NOMO-1 (cell line): Measurements from ENCODE around the gene MEAK7.
A peak's percentile ranks its signal among the peaks of the same experiment; 100 is the strongest.

Experiments used
- DNase-seq, 2 experiments: peaks; one replicate each; lab custom pipeline; 2025; ENCODE audit not compliant: unreplicated experiment in 2 of 2; lab: John Stamatoyannopoulos, UW

The MEAK7 gene, protein sequence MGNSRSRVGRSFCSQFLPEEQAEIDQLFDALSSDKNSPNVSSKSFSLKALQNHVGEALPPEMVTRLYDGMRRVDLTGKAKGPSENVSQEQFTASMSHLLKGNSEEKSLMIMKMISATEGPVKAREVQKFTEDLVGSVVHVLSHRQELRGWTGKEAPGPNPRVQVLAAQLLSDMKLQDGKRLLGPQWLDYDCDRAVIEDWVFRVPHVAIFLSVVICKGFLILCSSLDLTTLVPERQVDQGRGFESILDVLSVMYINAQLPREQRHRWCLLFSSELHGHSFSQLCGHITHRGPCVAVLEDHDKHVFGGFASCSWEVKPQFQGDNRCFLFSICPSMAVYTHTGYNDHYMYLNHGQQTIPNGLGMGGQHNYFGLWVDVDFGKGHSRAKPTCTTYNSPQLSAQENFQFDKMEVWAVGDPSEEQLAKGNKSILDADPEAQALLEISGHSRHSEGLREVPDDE

DNA sequence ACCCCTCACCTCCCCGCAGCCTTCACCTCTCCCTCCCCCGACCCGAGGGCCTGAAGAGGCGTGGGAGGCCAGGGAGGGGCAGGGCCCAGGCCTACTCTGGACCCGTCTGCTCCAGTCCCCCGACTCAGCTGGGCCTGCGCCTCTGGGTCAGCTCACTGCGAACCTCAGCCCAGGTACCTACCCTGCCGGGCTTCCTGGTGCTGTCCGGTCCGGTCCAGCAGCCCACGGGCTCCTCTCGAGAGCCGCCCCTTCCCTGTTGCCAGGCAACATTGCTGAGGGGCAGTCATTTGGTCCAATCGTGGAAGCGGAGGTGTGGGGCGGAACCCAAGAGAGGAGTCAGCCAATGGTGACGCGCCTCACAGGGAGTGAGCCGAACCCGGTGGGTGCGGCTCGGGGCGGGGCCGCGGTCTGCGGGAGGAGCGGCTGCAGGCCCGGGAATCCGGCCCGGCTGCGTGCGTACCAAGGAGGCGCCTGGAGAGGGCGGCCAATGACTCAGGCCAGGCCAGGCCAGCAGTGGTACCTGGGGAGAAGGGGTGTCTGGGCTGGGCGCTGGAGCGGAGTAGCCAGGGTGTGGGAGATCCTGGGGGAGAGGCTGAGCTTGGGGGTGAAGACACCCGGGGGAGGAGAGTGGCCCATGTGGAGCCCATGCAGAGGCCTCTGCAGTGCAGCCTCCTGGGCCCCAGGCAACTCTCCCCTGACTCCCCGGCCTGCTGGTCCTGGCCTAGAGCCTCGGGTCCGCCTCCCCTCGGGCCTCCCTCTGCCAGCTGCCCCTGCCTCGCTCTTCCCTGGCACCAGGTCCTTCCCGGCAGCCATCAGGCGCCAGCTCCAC lies at the start of gene MEAK7:
MEAK7 (minus strand) TSS at position 240 of the 829 bp plus-strand sequence. CDS start 6,573 bp downstream, outside the sequence.
- peak; percentile 96 to 97 for DNase-seq

DNA sequence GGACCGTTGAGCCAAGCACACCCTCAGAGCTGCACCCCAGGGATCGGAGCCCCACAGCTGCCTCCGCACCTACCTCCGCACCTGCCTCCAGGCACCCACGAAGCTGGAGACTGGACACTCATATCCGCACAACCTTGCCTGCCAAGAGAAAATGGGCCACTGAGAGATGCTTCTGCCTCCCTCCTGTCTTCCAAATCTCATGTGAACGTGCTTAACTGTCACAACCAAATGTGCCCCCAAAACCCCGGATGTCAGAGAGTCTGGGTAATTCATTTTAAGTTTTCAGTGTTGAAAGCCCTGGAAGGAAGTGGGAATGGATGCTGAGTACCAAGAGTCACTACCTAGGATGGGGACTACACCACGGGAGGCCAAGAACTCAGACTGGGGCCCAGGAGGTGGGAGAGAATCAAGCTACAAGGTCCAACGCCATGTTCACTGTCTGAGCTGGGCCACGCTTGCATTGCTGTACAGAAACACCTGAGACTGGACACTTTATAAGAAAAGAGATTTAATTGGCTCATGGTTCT lies 49.5 kb upstream of the MEAK7 start:
- no peak for DNase-seq

DNA sequence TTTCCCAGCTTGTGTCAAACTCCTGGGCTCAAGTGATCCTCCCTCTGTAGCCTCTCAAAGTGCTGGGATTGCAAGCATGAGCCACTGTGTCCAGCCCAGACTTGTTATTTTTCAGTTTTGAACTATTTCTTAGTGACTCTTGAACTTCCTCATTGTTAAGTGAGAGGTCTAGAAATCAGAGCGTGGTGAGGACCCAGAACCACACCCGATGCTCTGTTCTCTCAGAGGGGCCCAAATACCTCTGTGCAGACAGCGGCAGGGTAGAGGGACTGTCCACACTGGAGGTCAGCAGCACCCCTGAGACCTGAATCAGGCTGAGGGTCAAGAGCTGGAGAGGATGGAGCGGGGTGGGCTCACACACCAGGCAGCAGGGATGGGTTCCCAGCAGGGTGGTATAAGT lies 47.7 kb upstream of the MEAK7 start:
- peak in 1 of 2 experiments; percentile 22 for DNase-seq

DNA sequence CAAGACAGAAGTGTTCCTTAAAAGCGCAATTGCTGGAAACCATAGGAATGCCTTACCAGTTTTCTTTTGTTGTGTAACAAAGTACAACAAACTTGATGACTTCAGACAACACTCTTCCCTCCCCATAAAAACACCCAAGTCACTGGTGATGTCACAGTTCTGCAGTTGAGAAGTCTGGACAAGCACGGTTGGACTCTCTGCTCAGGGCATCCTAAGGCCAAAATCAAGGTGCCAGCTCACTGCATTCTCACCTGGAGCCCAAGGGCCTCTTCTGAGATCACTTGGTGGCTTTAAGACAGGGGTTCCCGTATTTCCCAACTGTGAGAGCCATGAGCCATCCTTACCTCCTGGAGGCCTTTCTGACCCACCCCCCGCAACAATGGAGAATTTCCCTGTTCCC lies 45.6 kb upstream of the MEAK7 start:
- DNase-seq: no peak

DNA sequence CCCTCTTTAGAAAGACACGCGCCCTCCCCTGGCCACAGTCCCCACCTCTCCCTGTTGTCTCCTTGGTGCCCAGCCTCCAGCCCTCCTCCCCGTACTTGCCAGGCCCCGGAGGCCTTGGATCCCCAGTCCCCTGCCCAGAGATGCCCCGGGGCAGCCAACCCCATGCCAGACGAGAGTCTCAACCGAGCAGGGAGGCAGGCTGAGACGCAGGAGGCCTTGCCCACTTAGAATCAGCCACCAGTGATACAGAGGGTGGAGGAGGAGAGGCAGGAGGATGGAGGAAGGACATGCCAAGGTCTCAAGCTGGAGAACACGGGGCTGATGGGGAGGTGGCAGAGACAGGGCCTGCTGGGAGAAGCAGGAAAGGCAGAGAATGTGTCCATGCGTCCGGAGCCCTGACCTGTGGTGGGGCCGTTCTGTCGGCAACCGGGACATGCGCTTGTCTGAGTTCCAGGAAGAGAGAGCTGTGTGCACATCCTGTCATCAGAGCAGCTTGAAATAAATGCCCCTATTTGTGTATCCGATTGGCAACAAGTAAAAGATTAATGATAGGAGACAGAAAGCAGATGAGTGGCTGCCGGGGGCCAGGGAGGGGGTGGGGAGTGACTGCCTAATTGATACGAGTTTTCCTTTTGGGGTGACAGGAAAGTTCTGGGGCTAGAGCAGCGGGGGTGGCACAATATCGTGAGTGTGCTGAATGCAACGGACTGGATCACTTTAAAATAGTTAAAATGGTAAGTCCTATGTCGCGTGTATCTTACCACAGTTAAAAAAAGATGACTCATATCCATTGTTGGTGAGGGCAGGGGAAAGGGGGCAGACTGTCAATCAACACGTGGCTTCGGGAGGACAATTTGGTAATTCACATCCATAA lies 44.7 kb upstream of the MEAK7 start:
- peak in 1 of 2 experiments; percentile 12 for DNase-seq

DNA sequence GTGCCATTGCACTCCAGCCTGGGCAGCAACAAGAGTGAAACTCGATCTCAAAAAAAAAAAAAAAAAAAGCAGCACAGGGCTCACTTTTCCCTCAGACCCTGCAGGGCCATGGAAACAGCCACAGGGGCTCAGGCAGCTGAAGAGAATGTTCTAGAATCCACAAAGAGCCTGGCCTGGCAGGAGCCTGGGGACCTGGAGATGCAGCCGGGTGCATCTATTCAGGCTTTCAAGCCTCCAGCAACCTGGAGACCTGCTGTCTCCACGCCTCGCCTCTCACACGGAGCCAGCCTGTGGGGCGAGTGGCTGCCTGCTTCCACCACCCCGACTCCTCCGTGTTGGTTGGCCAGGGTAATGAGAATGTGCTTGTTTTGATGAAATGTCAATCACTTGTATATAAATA lies 44.0 kb upstream of the MEAK7 start:
- no peak for DNase-seq

DNA sequence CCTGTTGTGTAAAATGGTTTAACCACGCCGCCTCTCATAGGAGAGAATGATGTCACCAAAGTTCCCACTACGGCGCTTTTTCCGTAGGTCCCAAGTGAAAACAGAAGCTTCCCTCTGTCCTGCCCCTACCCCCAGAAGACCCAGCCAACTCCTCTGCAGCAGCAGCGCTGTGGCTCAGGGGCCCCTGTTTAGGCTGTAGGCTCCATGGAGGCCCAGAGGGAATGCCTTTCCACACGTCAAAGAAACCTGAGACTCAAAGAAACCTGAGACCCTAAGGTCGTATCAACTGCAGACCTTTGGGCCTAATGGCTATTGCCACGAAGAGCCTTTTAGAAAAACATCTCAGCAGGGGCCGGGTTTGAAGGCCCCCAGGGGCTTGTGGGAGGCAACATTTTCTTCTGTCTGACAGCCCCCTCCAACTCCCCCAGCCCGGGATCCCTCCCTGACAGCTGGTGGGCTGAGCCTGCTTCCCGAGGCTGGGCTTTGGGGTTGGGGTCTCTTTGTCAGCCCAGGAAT lies 43.1 kb upstream of the MEAK7 start:
- no peak for DNase-seq

DNA sequence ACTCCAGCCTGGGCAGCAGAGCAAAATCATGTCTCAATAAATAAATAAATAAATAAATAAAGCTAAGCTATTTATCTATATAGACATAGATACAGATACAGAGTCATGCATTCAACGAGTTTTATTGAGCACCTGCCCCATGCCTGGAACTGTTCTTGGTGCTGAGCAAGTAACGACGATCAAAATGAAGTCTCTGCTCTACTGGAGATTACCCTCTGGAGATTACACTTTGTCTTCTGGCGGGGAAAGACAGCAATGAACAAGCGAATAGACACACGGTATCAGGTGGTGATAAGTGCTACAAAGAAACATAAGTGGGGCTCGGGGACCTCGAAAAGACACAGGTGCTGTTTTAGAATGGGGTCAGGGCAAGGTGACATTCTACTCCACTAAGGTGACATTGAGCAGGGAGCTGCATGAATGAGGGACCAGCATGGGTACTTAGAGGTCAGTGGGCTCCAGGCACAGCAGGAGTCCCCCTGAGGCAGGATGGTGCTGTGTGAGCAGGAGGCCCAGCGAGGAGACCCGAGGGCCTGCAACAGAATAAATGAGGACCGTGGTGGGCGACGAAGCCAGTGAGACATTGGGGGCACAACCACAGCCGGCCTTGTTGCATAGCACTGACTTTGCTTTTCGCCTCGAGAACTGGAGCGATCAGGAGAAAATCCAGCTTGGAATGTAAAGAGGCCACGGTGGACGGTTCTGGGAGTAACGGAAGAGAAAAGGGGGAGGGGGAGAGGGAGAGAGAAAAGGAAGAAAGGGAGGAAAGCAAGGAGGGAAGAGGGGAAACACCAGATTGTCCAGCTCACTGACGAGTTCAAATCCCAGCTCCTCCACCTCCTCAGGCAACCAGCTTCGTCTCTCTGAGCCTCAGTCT lies 42.4 kb upstream of the MEAK7 start:
- DNase-seq: no peak

DNA sequence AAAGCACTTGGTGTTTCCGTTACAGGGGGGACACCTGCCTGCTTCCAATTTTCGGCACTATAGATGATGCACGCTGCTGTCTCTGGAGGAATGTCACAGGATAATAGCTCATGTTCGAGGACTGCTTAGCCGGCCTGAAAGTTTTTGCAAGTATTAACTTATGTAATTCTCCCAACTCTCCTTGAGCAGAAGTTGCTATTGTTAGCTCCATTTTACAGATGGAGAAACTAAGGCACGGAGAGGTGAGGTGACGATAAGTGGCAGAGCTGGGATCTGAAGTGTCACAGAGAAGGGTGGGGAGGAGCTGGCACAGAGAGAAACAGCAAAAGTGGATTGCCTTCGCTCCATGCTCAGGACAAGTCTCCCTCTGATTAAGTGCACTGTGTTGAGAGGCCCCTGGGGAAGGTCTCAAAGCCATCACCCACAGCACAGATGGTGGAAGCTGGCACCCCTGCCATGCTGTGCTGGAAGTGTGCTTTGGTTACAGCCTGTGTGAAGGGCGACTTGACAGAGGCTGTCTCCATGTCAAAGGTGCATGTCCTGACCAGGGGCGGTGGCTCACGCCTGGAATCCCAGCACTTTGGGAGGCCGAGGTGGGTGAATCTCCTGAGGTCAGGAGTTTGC lies 40.8 kb upstream of the MEAK7 start:
- DNase-seq: no peak

DNA sequence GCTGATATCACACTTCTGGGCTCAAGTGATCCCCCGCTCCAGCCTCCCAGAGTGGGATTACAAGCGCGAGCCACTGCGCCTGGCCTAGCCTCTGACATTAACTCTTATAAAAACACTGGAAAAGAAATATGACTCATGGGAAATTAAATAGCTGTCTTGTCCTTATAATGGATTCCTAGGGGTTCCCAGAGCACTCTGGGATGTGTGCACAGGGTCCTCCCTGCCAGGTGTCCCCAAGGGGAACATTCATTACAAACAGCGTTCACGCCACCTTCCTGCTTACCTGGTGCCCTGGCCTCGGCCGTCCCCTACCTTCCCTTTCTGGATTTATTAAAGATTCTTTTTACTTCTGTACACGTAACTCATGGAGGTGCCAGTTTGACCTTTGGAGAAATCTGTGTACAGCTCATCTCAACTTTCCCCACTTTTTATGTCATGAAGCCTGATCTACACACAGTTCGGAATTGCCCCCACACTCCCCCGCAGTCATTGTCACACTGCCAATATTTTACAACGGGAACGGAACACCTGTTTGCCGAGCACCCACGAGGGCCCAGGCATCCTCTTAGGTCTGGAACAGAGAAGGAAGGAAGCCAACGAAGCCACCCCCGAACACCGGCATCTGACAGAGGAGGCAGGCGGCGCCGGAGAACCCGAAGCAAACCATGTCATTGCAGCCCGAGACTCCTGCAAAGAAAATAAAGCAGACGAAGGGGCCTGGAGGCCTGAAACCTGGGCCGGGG lies 39.7 kb upstream of the MEAK7 start:
- no peak for DNase-seq

DNA sequence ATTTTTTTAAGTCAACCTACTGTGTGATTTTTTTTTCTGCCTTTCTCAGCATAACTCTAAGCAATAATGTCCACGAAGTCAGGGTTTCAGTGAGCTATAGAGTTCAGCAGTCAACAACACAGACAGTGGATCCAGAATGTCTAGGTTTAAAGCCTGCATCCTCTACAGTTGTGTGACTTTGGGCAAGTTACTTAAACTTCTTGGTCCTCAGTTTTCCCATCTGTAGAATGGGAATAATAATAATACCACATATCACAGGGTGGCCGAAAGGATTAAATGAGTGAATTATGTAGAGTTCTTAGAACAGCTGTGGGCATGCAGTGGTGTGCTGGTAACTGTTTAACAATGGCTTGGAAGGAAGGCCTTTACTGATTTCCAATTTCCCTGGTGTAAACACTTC lies 38.8 kb upstream of the MEAK7 start:
- DNase-seq: no peak

DNA sequence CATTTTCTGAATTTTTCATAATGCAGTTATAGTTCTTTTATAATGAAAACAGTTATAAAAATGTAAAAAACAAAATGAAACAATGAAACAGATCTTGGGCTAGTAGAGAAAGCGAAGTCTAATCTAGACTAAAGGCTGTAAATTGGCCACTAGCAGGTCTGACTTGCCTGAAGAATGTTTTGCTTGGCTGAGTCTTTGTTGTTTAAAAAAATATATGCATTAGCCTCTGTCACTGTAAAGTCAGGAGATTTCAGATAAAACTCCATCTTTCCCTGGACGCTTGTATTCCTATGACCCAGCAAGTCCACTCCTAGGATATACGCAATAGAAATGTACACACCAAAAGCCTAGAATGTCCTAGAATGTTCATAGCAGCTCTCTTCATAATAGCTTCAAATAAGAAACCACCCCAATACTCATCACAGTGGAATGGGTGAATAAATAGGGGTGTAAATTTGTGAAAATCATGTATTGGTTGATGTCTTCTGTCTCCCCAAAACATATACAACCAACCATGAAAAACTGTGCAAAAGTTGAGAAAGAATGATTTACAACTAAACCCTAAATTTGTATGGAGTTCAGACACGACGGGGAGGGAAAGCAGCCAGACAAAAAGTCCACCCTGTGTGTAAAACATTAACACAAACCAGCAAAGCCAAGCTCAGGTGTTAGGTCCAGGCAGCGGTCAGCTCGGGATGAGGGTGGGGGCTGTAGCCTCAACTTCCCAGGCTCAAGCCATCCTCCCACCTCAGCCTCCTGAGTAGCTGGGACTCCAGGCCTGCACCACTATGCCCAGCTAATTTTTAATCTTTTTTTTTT lies 37.7 kb upstream of the MEAK7 start:
- no peak for DNase-seq

DNA sequence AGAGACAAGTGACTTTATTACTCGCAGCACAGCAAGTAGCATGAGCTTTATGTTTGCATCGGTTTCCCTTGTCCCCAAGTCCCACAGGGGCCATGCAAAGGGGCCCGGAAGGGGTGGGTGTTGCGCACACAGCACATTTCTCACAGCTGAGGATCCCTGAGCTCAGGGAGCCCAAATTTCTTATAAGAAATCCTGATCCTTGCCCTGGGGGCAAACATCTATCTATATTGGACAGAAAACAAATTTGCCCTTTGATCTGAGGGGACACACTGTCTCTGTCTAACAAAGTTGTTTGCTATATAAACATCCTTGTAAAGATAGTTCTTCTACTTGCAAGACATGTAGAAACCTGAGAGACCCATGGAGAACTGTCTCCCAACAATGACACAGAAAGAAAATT lies 35.7 kb upstream of the MEAK7 start:
- no peak for DNase-seq

DNA sequence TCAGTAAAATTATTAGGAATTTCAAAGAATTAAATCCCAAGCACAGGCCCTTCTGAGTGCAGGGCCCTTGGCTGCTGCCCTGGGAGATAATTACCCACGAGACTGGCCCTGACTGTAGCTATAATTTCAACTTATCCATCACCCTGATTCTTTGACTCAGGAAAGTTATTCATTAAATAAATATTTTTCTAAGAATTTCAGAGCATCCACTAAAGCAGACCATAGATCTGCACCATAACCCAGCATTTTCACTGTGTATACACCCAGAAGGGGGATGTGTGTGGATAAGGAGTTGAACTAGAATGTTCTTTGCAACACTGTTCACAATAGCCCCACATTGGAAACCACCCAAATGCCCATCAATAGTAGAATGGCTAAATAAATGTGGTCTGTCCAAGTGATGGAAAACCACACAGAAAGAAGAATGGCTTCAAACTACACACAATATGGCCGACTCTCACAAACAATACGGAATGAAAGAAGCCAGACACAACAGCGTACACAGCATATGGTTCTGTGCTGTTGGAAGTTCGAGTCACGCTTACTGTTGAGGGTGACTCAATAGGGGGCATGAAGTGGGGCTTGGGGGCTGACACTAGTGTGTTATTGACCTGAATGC lies 33.9 kb upstream of the MEAK7 start:
- no peak for DNase-seq

DNA sequence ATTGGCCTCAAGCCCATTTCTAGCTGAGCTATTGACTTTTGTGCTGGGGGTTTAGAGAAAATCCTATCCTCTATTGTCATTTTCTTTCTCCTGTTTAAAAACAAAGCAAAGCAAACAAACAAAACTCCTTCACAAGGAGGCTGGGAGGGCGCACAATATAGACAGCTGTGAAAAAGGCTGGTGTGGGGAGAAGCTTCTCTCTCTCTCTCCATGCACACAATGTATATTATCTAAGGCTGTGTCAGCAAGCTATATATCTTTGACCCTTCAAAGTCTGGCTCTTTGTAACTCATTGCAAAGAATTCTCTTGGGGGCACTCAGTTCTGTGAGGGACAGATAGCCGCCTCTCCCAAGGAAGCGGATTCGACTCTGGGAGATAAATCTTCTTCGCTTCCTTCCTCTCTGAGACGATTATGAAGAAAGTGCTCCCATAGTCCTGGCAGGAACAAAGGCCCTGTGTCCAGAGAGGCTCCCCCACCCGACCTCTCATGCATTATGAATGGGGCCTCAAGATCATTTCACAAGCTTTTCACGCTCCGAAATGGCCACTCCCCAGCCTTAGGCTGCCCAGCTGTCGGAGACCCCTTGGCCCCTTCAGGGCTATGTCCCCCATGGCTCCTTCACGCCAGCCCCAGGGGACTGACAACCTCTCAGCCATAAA lies 33.2 kb upstream of the MEAK7 start:
- DNase-seq: no peak

DNA sequence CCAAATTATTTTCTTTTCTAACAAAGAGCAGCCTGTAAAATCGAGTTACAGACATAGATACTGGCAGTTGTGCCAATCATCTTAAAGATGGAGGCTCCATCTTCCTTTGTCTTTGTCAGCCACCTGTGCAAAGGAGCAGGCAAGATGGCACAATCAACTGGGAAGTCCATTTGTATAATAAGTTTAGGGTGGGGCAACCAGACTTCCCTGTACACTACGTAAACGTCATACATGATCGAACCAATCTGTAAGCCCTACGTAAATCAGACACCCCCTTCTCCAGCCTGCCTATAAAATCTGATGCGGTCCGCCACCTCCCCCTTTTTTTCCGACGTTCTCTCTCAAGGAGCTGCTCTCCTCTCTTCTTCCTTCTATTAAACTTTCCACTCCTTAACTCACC lies 31.4 kb upstream of the MEAK7 start:
- no peak for DNase-seq

DNA sequence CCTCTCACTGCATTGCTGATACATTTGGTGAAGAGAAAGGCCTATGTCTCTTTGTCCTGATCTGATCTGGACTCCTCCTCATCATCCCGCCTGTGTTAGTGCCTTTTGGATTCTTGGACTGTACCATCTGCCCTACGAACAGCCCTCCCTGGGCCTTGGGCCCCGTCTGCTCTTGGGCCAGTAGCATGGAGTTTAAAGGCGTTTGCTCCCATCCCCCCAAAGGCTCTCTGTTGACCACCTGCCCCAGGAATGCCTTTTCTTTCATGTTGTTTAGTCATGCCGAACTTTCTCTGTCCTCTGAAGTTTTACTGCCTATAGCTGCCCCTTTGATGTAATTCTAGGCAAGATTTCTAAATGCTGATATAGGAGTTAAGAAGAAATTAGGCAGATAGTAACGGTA lies 30.9 kb upstream of the MEAK7 start:
- no peak for DNase-seq
